ENCODE data around the gene CACNA1D.

CACNA1D gene

DNA sequence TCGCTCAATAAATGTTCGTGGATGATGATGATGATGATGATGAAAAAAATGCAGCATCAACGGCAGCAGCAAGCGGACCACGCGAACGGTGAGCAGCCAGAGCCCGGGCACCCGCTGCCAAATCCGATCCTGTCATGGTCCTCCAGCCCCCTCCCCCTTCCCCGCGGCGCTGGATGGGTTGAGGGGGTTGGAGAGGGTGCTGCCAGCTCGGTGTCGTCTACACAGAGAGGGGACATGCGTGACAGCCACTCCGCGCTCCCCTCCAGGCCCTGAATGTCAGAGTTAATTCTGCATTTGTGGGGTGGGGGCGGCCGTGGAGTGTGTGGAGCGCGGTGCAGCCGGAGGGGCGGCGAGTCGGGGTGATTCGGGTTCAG lies 722 bp downstream of the CACNA1D start:
- Histone ChIP-seq H3K36me3 (ENCODE audit: control insufficient read depth in 2 of 2, insufficient read depth in 2 of 2, low read length in 2 of 2) (no peaks in the 10 kb centered on the region), H3K4me3 (ENCODE audit: low read length in 2 of 2) (peak overlapping the region; percentile 42 to 61), H3K27me3 (ENCODE audit: control insufficient read depth in 2 of 2, insufficient read depth in 2 of 2, low read length in 2 of 2) (peaks cover 5 to 6% of the 10 kb centered on the region in 2 donors), H3K9ac (ENCODE audit: low read depth in 1 of 2, low read length in 2 of 2) (peak overlapping the region in 1 of 2 donors; percentile 43), H3K4me1 (ENCODE audit: control insufficient read depth in 2 of 2, insufficient read depth in 2 of 2, low read length in 2 of 2) (peaks cover 9 to 15% of the 10 kb centered on the region in 2 donors), H3K27ac (ENCODE audit: low read depth in 2 of 2, low read length in 2 of 2) (no peak overlapping the region), H3K9me3 (ENCODE audit: control insufficient read depth in 2 of 2, low read length in 2 of 2) (no peaks in the 10 kb centered on the region)

DNA sequence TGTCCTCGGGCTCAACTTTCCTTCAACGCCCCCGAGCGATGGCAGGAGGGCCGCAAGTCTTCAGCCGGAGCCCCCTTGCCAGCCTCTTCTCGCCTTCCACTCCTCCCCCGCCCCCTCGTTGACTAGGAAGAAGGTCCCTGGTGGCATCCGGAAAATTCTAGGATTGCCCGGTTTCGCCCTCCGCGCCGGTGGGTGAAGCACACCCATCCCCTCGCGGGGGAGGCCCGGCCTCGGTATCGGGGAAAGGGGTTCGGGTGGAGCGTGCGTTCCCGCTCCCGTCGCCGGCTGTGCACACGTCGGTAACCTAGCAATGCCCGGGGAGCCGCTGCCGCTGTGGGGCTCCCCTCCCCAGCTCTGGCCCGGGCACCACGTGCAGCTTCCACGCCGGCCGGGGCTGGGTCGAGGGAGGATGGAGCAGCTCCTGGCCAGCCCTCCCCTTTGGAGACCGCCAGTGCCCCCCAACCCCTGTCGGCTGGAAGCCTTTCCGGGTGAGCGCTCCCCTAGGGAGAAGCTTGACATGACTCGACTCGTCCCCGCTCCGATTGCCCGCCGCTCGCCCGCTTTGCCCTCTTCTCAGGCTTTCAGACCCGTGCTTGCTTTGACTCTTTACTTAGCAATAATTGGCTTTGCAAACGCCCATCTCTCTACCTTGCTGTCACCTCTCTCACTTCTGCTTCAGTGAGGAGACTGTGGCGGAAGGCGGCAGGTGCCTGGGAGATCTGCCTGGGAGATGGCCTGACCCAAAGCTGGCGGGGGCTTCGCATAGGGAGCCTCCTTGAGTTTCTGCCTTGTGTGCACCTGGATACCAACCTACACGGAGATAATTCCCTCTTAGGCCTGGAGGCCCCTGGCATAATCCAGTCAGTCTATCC lies 1.3 kb downstream of the CACNA1D start:
- H3K27me3 ChIP-seq (ENCODE audit: control insufficient read depth in 2 of 2, insufficient read depth in 2 of 2, low read length in 2 of 2) = peaks cover 5 to 6% of the 10 kb centered on the region in 2 donors

DNA sequence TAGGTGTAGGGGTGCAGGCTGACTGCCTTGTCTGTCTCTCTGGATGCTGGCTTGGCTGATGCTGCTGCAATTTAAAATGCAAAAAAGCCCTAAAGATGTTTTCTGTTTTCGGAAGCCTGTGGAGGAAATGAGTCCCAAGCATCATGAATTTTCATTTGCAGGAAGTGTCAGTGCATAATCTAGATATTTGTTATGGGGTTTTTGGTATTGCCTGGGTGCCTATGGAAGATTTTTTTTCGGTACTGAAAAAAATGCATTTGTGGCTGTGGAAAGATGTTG lies 1.9 kb downstream of the CACNA1D start:
- H3K27ac ChIP-seq (ENCODE audit: low read depth in 2 of 2, low read length in 2 of 2) = no peak overlapping the region

More for the DNA sequence above, 1.3 kb downstream of the CACNA1D start:
- no peaks in the 10 kb centered on the region for H3K36me3 ChIP-seq (ENCODE audit: control insufficient read depth in 2 of 2, insufficient read depth in 2 of 2, low read length in 2 of 2)
- H3K4me1 ChIP-seq (ENCODE audit: control insufficient read depth in 2 of 2, insufficient read depth in 2 of 2, low read length in 2 of 2) = peaks cover 9 to 15% of the 10 kb centered on the region in 2 donors
- peak overlapping the region in 1 of 2 donors; percentile 43 for H3K9ac ChIP-seq (ENCODE audit: low read depth in 1 of 2, low read length in 2 of 2)
- no peaks in the 10 kb centered on the region for H3K9me3 ChIP-seq (ENCODE audit: control insufficient read depth in 2 of 2, low read length in 2 of 2)
- peak overlapping the region; percentile 42 to 61 for H3K4me3 ChIP-seq (ENCODE audit: low read length in 2 of 2)
- H3K27ac ChIP-seq (ENCODE audit: low read depth in 2 of 2, low read length in 2 of 2) = no peak overlapping the region

DNA sequence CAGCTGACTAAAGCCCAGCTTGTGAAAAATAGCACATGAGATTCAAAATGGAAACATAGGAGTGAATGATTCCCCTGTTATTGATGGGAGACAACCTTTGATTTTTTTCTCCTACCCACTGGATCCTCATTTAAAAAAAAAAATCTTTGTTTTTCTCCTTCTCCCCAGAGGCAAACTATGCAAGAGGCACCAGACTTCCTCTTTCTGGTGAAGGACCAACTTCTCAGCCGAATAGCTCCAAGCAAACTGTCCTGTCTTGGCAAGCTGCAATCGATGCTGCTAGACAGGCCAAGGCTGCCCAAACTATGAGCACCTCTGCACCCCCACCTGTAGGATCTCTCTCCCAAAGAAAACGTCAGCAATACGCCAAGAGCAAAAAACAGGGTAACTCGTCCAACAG lies 2.6 kb downstream of the CACNA1D start:
- Histone ChIP-seq H3K9me3 (ENCODE audit: control insufficient read depth in 2 of 2, low read length in 2 of 2) (no peaks in the 10 kb centered on the region), H3K27me3 (ENCODE audit: control insufficient read depth in 2 of 2, insufficient read depth in 2 of 2, low read length in 2 of 2) (peaks cover 5 to 6% of the 10 kb centered on the region in 2 donors), H3K36me3 (ENCODE audit: control insufficient read depth in 2 of 2, insufficient read depth in 2 of 2, low read length in 2 of 2) (no peaks in the 10 kb centered on the region), H3K27ac (ENCODE audit: low read depth in 2 of 2, low read length in 2 of 2) (no peak overlapping the region), H3K4me1 (ENCODE audit: control insufficient read depth in 2 of 2, insufficient read depth in 2 of 2, low read length in 2 of 2) (peaks cover 9 to 15% of the 10 kb centered on the region in 2 donors), H3K9ac (ENCODE audit: low read depth in 1 of 2, low read length in 2 of 2) (no peak overlapping the region), H3K4me3 (ENCODE audit: low read length in 2 of 2) (no peak overlapping the region)

More for the DNA sequence above, 1.9 kb downstream of the CACNA1D start:
- H3K4me3 ChIP-seq (ENCODE audit: low read length in 2 of 2) = no peak overlapping the region
- H3K4me1 ChIP-seq (ENCODE audit: control insufficient read depth in 2 of 2, insufficient read depth in 2 of 2, low read length in 2 of 2) = peaks cover 9 to 15% of the 10 kb centered on the region in 2 donors
- peaks cover 5 to 6% of the 10 kb centered on the region in 2 donors for H3K27me3 ChIP-seq (ENCODE audit: control insufficient read depth in 2 of 2, insufficient read depth in 2 of 2, low read length in 2 of 2)
- no peak overlapping the region for H3K9ac ChIP-seq (ENCODE audit: low read depth in 1 of 2, low read length in 2 of 2)
- no peaks in the 10 kb centered on the region for H3K9me3 ChIP-seq (ENCODE audit: control insufficient read depth in 2 of 2, low read length in 2 of 2)
- no peaks in the 10 kb centered on the region for H3K36me3 ChIP-seq (ENCODE audit: control insufficient read depth in 2 of 2, insufficient read depth in 2 of 2, low read length in 2 of 2)

DNA sequence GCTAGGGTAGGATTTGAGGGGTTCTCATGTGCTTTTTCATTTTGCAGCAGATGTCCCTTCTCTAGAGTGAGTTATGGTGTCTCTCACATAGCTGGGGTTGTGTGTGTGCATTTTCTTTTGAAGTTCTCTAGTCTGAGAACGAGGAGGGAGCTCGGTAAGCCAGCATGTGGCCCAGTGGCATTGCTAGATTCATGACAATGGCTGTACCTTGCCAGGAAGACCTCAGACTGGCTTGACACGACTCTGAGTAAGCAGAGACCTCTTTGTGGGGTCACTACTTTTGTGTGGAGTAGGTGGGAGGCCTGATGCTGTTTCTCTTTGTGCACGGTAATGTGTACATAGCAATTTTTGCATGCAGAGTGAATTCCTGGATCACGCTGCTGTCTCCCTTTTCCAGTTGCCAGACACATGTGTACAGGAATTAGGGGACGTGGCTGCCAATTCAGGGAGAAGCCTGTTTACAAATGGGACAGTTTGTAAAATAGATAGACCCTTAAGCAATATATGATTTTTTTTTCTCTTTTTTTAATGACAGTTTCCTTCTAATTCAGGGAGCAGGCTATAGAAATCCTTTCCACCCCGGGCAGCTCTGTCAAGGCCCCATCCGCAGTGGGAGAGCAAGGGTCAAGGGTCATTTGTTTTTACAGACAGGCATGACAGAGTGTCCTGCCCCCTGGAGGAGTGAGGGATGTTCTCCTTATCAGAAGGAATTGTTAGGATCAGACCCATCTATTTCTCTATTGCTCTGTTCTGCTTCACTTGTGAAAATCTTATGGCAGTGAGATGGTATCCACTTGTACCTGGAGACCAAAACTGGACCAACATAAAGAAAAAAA lies 4.6 kb downstream of the CACNA1D start:
- H3K4me1 ChIP-seq (ENCODE audit: control insufficient read depth in 2 of 2, insufficient read depth in 2 of 2, low read length in 2 of 2) = peaks cover 6 to 7% of the 10 kb centered on the region in 2 donors
- no peak overlapping the region for H3K4me3 ChIP-seq (ENCODE audit: low read length in 2 of 2)
- peaks cover 5 to 6% of the 10 kb centered on the region in 2 donors for H3K27me3 ChIP-seq (ENCODE audit: control insufficient read depth in 2 of 2, insufficient read depth in 2 of 2, low read length in 2 of 2)
- no peaks in the 10 kb centered on the region for H3K9me3 ChIP-seq (ENCODE audit: control insufficient read depth in 2 of 2, low read length in 2 of 2)
- no peak overlapping the region for H3K9ac ChIP-seq (ENCODE audit: low read depth in 1 of 2, low read length in 2 of 2)
- no peak overlapping the region for H3K27ac ChIP-seq (ENCODE audit: low read depth in 2 of 2, low read length in 2 of 2)
- no peaks in the 10 kb centered on the region for H3K36me3 ChIP-seq (ENCODE audit: control insufficient read depth in 2 of 2, insufficient read depth in 2 of 2, low read length in 2 of 2)

DNA sequence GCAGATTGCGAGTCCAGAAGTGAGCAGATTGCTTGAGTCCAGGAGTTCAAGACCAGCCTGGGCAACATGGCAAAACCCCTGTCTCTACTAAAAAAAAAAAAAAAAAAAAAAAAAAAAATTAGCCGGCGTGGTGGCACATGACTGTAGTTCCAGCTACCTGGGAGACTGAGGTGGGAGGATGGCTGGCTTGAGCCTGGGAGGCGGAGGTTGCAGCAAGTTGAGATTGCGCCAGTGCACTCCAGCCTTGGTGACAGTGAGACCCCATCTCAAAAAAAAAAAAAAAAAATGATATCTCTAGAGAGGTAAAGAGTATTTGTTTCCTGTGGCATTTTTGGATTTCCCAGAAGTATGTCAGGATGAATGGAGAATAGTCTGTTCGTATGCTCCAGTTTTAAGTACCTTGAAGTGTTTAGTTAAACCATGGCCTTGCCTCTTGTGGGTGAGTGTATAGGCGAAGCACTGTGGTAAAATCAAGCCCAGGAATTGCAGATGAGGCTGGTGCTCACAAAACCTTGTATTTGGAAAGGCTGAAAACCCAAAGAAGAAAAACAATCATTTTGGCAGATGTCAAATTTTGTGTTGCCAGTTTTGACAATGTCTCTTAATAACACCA lies 5.9 kb downstream of the CACNA1D start:
- no peak overlapping the region for H3K27ac ChIP-seq (ENCODE audit: low read depth in 2 of 2, low read length in 2 of 2)
- peaks cover 3 to 5% of the 10 kb centered on the region in 2 donors for H3K27me3 ChIP-seq (ENCODE audit: control insufficient read depth in 2 of 2, insufficient read depth in 2 of 2, low read length in 2 of 2)
- peaks cover 3 to 5% of the 10 kb centered on the region in 2 donors for H3K4me1 ChIP-seq (ENCODE audit: control insufficient read depth in 2 of 2, insufficient read depth in 2 of 2, low read length in 2 of 2)
- H3K36me3 ChIP-seq (ENCODE audit: control insufficient read depth in 2 of 2, insufficient read depth in 2 of 2, low read length in 2 of 2) = no peaks in the 10 kb centered on the region
- no peaks in the 10 kb centered on the region for H3K9me3 ChIP-seq (ENCODE audit: control insufficient read depth in 2 of 2, low read length in 2 of 2)
- no peak overlapping the region for H3K9ac ChIP-seq (ENCODE audit: low read depth in 1 of 2, low read length in 2 of 2)
- H3K4me3 ChIP-seq (ENCODE audit: low read length in 2 of 2) = no peak overlapping the region

DNA sequence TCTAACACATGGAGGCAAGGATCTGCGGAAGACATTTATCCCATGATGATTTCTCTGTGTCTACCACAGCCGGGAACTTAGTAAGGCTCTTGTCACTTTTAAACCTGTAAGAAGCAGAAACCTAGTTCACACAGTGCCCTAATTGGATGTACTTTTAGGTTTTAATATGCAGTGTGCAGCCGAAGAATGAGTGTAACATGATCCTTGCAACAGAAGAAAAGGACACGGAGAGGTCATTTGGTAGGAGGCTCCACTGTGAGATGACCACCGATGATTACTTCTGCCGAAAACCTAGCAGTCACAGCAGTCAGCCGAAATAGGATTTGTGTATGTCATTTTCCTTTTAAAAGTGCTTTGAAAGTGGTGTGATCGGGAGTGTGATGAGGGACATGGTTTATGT lies 6.8 kb downstream of the CACNA1D start:
- H3K4me3 ChIP-seq (ENCODE audit: low read length in 2 of 2) = no peak overlapping the region
- H3K4me1 ChIP-seq (ENCODE audit: control insufficient read depth in 2 of 2, insufficient read depth in 2 of 2, low read length in 2 of 2) = no peaks in the 10 kb centered on the region
- no peak overlapping the region for H3K9ac ChIP-seq (ENCODE audit: low read depth in 1 of 2, low read length in 2 of 2)
- no peak overlapping the region for H3K27ac ChIP-seq (ENCODE audit: low read depth in 2 of 2, low read length in 2 of 2)
- no peaks in the 10 kb centered on the region for H3K36me3 ChIP-seq (ENCODE audit: control insufficient read depth in 2 of 2, insufficient read depth in 2 of 2, low read length in 2 of 2)
- H3K27me3 ChIP-seq (ENCODE audit: control insufficient read depth in 2 of 2, insufficient read depth in 2 of 2, low read length in 2 of 2) = peaks cover 0 to 3% of the 10 kb centered on the region in 2 donors
- H3K9me3 ChIP-seq (ENCODE audit: control insufficient read depth in 2 of 2, low read length in 2 of 2) = no peaks in the 10 kb centered on the region

DNA sequence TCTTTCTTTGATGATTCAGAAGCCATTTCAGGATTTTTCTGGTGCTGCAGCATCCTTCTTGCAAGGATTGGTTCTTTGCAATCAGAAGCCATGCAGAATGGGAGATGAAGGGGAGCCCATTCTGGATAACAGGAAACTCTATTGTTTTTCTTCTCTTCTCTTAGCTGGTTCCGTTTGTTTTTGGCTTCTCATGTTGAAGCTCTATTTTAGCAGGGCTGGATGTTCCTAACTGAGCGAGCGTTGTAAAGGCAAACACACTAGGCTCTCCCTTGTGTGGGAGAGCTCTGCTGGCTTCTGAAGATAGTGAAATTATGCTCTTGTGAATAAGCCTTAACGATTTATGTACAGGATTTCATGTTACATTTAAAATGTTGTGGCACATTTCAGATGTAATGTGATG lies 8.3 kb downstream of the CACNA1D start:
- Histone ChIP-seq H3K27me3 (ENCODE audit: control insufficient read depth in 2 of 2, insufficient read depth in 2 of 2, low read length in 2 of 2) (peaks cover 0 to 3% of the 10 kb centered on the region in 2 donors), H3K4me1 (ENCODE audit: control insufficient read depth in 2 of 2, insufficient read depth in 2 of 2, low read length in 2 of 2) (no peaks in the 10 kb centered on the region), H3K36me3 (ENCODE audit: control insufficient read depth in 2 of 2, insufficient read depth in 2 of 2, low read length in 2 of 2) (no peaks in the 10 kb centered on the region), H3K9me3 (ENCODE audit: control insufficient read depth in 2 of 2, low read length in 2 of 2) (no peaks in the 10 kb centered on the region), H3K27ac (ENCODE audit: low read depth in 2 of 2, low read length in 2 of 2) (no peak overlapping the region), H3K4me3 (ENCODE audit: low read length in 2 of 2) (no peak overlapping the region), H3K9ac (ENCODE audit: low read depth in 1 of 2, low read length in 2 of 2) (no peak overlapping the region)

DNA sequence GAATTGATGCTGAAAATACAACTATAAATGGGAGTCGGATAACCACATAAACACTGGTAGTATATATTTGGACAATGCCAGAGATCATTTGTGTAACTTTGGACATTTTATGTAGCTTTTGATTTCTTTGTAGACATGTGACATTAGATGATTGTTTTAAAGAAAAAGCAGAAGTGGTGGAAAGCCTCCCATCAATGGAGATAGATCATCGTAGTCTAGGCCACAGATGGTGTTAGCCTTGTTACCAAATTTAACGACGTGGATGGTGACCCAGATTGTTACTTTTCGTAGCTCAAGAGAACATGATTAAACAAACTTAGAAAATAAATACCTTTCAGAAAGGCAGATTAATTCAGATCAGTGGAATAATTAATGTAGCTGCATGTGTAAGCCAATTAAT lies 8.8 kb downstream of the CACNA1D start:
- no peaks in the 10 kb centered on the region for H3K4me1 ChIP-seq (ENCODE audit: control insufficient read depth in 2 of 2, insufficient read depth in 2 of 2, low read length in 2 of 2)
- H3K9ac ChIP-seq (ENCODE audit: low read depth in 1 of 2, low read length in 2 of 2) = no peak overlapping the region
- H3K27me3 ChIP-seq (ENCODE audit: control insufficient read depth in 2 of 2, insufficient read depth in 2 of 2, low read length in 2 of 2) = peaks cover 0 to 3% of the 10 kb centered on the region in 2 donors
- no peak overlapping the region for H3K4me3 ChIP-seq (ENCODE audit: low read length in 2 of 2)
- no peaks in the 10 kb centered on the region for H3K36me3 ChIP-seq (ENCODE audit: control insufficient read depth in 2 of 2, insufficient read depth in 2 of 2, low read length in 2 of 2)
- H3K27ac ChIP-seq (ENCODE audit: low read depth in 2 of 2, low read length in 2 of 2) = no peak overlapping the region
- H3K9me3 ChIP-seq (ENCODE audit: control insufficient read depth in 2 of 2, low read length in 2 of 2) = no peaks in the 10 kb centered on the region
